HL-60 (cell line): ENCODE measurements around the gene CPB2.

Experiments
- DNase-seq, 2 experiments: peaks; one replicate each; pipeline ENCODE4 v3.0.0-alpha.2; 2010 to 2020; ENCODE audit warnings: low read depth in 1 of 2, low spot score in 1 of 2
- H3K27ac ChIP-seq: fragments of 250-450 bp; sonication (Bioruptor Pico); replicated peaks from 2 replicates; pipeline ENCODE4 v1.5.1; 2020; ENCODE audit warnings: mild to moderate bottlenecking, moderate library complexity
- H3K27me3 ChIP-seq: fragments of 250-450 bp; sonication (Bioruptor Pico); 2 replicates; pipeline ENCODE4 v1.5.1; 2021; ENCODE audit warnings: mild to moderate bottlenecking, moderate library complexity; ENCODE audit not compliant: insufficient read depth, poor library complexity, severe bottlenecking
- H3K4me3 ChIP-seq: replicated peaks from 2 replicates; pipeline ENCODE4 v1.5.1; 2011; ENCODE audit warnings: mild to moderate bottlenecking, control low read depth, low read length; ENCODE audit not compliant: insufficient read depth
- GABPA ChIP-seq: IDR thresholded peaks from 2 replicates; pipeline ENCODE4 v1.6.1; 2012; ENCODE audit warnings: low read depth
- POLR2AphosphoS5 ChIP-seq: IDR thresholded peaks from 2 replicates; pipeline ENCODE4 v1.6.1; 2012; ENCODE audit warnings: low read depth
- SPI1 ChIP-seq: IDR thresholded peaks from 2 replicates; pipeline ENCODE4 v1.6.1; 2012; ENCODE audit warnings: low read depth, mild to moderate bottlenecking, borderline replicate concordance
- TF ChIP-seq, protein P1 (sequence below): IDR thresholded peaks from one replicate; pipeline ENCODE4 v1.5.1; 2011; ENCODE audit warnings: low read length, control low read depth, inconsistent platforms; ENCODE audit not compliant: insufficient read depth
- TF ChIP-seq, protein P2 (sequence below): IDR thresholded peaks from 2 replicates; pipeline ENCODE4 v1.6.1; 2012; ENCODE audit warnings: low read depth; ENCODE audit not compliant: insufficient replicate concordance

CPB2 gene

DNA sequence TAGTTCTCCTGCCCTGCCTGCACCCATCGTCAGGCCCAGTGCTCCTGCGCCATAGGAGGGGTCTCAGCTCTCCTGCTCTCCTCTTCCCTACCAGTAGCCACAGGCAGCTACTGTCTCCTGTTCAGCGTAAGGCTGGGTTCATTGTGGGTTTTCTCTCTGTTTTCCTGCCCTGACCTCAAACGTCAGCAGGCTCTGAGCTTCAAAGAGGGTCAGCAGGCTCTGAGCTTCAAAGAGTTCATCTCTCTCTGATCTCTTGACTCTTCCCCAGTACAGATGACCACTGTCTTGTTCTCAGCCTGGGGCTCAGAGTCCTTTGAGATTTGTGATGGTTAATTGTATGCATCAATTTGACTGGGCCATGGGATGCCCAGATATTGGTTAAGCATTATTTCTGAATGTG, 4.6 kb upstream of the CPB2 start:
- no peak for DNase-seq
- Histone ChIP-seq H3K27me3 (no peaks in the 10 kb centered on the region), H3K27ac (no peak overlapping the region), H3K4me3 (no peak overlapping the region)
- TF ChIP-seq, protein P1, sequence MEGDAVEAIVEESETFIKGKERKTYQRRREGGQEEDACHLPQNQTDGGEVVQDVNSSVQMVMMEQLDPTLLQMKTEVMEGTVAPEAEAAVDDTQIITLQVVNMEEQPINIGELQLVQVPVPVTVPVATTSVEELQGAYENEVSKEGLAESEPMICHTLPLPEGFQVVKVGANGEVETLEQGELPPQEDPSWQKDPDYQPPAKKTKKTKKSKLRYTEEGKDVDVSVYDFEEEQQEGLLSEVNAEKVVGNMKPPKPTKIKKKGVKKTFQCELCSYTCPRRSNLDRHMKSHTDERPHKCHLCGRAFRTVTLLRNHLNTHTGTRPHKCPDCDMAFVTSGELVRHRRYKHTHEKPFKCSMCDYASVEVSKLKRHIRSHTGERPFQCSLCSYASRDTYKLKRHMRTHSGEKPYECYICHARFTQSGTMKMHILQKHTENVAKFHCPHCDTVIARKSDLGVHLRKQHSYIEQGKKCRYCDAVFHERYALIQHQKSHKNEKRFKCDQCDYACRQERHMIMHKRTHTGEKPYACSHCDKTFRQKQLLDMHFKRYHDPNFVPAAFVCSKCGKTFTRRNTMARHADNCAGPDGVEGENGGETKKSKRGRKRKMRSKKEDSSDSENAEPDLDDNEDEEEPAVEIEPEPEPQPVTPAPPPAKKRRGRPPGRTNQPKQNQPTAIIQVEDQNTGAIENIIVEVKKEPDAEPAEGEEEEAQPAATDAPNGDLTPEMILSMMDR: no peak
- TF ChIP-seq, protein P2, sequence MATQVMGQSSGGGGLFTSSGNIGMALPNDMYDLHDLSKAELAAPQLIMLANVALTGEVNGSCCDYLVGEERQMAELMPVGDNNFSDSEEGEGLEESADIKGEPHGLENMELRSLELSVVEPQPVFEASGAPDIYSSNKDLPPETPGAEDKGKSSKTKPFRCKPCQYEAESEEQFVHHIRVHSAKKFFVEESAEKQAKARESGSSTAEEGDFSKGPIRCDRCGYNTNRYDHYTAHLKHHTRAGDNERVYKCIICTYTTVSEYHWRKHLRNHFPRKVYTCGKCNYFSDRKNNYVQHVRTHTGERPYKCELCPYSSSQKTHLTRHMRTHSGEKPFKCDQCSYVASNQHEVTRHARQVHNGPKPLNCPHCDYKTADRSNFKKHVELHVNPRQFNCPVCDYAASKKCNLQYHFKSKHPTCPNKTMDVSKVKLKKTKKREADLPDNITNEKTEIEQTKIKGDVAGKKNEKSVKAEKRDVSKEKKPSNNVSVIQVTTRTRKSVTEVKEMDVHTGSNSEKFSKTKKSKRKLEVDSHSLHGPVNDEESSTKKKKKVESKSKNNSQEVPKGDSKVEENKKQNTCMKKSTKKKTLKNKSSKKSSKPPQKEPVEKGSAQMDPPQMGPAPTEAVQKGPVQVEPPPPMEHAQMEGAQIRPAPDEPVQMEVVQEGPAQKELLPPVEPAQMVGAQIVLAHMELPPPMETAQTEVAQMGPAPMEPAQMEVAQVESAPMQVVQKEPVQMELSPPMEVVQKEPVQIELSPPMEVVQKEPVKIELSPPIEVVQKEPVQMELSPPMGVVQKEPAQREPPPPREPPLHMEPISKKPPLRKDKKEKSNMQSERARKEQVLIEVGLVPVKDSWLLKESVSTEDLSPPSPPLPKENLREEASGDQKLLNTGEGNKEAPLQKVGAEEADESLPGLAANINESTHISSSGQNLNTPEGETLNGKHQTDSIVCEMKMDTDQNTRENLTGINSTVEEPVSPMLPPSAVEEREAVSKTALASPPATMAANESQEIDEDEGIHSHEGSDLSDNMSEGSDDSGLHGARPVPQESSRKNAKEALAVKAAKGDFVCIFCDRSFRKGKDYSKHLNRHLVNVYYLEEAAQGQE: no peak
- TF ChIP-seq POLR2AphosphoS5 (no peak), SPI1 (no peak), GABPA (no peak)

DNA sequence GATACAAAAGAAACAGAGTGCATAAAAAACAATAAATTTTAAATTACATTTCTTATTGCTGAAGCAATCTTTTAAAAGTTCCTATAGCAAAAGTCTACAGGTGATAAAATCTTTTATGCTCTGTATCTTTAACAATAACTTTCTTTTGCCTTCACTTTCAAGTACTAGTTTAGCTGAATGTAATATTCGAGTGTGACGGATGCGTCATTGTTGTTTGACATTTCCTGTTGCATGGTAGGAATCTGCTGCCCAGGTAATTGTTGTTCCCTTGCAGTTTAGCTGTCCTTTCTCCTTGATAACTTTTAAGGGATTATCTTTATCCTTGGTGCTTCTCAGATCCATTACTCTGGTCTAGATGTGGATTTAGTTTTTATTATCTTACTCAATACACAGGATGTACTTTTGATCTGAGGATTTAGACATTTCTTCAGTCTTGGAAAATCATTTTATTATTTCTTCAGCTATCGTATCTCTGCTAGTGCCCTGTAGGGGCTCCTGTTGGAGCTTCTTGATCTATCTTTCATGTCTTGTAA, 2.1 kb upstream of the CPB2 start:
- DNase-seq: no peak
- TF ChIP-seq SPI1 (no peak), POLR2AphosphoS5 (no peak), GABPA (no peak)
- TF ChIP-seq, protein P2: no peak
- TF ChIP-seq, protein P1: no peak
- no peaks in the 10 kb centered on the region for H3K27me3 ChIP-seq
- no peak overlapping the region for H3K27ac ChIP-seq
- no peak overlapping the region for H3K4me3 ChIP-seq

- no peaks in the 10 kb centered on the region for H3K27me3 ChIP-seq
- no peak overlapping the region for H3K4me3 ChIP-seq
- H3K27ac ChIP-seq: no peak overlapping the region
- no peak for DNase-seq
- TF ChIP-seq, protein P2: no peak
- TF ChIP-seq POLR2AphosphoS5: no peak
- TF ChIP-seq, protein P1: no peak
- no peak for TF ChIP-seq GABPA
- TF ChIP-seq SPI1: no peak
Observed at GRCh38 chr13:46103037-46103436, 1.8 kb downstream of the CPB2 start.
